Germinal center (tissue), 1 donor: ENCODE data around the gene ZSCAN9.
A peak's percentile ranks its signal among the peaks of the same experiment; 100 is the strongest.

Experiments used
- DNase-seq: peaks from one replicate; pipeline ENCODE4 v3.0.0; 2012; ENCODE audit warnings: mixed read lengths, low spot score

Gene ZSCAN9

GRCh38 chr6:28225056-28225834 is at the start of gene ZSCAN9:
Gene ZSCAN9, plus strand, starts transcription at chr6:28225275. Its CDS starts 1,810 bp downstream, at chr6:28227085.
- DNase-seq: peak; percentile 41

DNA sequence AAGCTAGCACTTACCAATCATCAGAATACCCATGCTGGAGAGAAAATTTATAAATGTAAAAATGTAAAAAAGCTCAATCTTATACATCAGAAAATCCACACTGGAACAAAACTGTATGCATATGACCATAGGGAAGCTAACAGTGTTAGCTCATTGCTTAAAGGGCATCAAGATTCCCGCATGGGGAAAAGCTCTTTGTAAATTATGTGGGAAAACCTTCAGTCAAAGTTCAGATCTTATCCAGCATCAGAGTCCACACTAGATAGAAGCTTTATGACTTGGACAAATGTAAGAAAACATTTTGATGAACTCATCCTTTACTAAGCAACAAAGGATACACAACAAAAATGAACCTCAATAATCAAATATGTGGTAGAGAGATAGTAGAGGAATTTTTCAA is 48.7 kb upstream of the ZSCAN9 start:
- no peak for DNase-seq

GRCh38 chr6:28182255-28182654 is 42.8 kb upstream of the ZSCAN9 start:
- no peak for DNase-seq

GRCh38 chr6:28188111-28188979 is 36.7 kb upstream of the ZSCAN9 start:
- no peak for DNase-seq

- no peak for DNase-seq
Observed at GRCh38 chr6:28200020-28200419, 25.1 kb upstream of the ZSCAN9 start.

DNA sequence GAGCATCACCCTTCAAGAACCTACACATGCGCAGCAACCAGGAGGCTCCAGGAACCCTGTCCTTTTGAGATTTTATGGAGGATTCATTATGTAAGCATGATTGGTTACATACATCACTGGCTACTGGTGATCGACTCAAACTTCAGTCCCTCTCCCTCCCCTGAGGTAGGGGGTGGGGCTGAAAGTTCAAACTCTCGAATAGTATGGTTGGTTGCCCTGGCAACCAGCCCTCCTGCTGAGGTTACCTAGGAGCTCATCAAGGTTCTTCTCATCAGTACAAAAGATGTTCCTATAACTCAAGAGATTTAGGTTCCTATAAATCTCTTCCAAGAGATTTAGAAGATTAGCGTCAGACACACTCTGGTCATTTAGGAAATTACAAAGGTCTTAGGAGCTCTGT is 21.9 kb upstream of the ZSCAN9 start:
- DNase-seq: no peak

GRCh38 chr6:28205879-28206278 is 19.2 kb upstream of the ZSCAN9 start:
- DNase-seq: no peak

GRCh38 chr6:28206527-28206926 is 18.5 kb upstream of the ZSCAN9 start:
- DNase-seq: no peak

DNA sequence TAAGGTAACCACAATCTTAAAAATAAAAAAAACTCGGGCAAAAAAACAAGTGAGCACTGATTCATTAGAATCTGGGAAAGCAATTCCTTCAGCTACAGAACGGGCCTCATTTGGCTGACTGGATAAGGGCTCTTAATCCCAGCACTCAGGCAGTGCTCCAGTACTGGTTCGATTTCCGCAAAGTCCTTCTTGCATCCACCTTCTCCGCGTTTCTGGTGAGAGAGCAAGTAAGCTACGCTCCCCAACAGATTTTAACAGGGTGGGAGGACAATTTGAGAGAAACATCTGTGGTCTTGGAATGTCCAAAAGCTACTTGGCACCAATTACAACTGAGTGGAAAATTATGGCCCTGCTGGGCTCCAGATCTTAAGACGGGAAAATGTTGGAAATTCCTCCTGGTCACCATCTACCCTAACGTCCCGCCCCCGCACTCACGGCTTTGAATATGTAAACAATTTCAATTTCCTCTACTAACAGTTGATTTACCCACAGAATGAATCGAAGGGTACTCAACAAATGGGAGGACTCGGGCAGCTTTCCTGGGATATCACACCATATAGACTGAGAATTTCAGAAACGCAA is 18.1 kb upstream of the ZSCAN9 start:
- DNase-seq: no peak

DNA sequence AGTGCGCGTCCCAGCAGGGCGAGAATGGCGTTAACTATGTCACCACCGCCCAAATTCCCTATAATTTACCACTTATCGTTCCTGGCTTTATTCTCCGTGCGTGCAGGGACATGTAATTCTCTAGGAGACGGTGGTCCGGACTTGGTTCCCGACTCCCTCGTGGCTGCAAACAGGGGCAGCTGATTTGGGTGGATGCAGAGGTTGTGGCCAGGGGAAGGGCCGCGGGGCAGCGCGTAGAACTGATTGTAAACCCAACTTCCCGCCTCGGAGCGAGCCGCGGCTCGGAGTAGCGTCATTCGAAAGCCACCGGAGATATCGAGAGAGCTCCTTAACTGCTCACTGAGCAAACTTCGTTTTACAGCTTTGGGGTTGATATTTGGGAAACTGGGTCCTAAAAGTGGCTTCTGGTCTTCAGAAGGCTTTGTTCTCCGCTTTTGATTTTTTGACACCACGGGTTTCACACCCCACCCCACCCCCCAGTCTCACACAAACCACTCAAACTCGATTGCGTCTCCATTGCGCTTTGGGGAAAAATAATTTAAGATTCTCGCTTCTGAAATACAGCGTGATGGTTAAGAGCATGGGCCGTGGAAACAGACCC is 17.5 kb upstream of the ZSCAN9 start:
- peak; percentile 36 for DNase-seq

- no peak for DNase-seq
Observed at GRCh38 chr6:28208111-28208659, 16.9 kb upstream of the ZSCAN9 start.

DNA sequence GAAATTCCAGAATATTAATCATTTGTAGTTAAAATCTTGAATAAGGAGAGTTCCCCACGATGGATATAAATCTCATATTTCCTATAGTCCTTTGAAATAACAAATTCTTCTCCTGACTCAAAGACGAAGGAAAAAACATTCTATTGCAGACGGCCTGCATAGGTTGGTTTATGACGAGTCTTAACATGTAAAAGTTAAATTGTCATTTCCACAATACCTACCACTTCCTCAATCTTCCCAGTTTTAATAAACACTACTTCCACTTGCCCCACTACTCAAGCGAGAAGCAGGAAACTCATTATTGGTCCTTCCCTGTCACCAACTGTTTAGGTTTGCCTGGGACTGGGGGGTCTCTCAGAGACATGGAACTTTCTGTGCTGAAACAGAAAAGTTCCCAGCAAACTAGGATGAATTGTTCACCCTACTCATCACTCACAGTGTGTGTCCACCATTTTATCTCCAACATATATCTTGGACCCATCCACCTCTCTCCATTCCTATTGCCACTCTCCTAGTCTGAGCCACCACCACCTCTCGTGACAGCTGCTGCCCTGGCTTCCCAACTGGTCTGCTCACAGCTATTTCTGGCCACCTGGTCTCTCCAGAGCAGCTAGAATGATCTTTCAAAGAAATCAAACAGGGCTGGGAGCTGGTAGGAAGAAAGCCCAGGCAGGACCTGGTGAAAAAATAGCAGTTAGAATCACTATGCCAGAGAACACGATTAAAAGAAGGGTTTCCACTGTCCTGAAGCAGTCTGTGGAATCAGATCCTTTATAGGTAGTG is 15.1 kb upstream of the ZSCAN9 start:
- no peak for DNase-seq

- no peak for DNase-seq
Observed at GRCh38 chr6:28211840-28212509, 13.1 kb upstream of the ZSCAN9 start.

DNA sequence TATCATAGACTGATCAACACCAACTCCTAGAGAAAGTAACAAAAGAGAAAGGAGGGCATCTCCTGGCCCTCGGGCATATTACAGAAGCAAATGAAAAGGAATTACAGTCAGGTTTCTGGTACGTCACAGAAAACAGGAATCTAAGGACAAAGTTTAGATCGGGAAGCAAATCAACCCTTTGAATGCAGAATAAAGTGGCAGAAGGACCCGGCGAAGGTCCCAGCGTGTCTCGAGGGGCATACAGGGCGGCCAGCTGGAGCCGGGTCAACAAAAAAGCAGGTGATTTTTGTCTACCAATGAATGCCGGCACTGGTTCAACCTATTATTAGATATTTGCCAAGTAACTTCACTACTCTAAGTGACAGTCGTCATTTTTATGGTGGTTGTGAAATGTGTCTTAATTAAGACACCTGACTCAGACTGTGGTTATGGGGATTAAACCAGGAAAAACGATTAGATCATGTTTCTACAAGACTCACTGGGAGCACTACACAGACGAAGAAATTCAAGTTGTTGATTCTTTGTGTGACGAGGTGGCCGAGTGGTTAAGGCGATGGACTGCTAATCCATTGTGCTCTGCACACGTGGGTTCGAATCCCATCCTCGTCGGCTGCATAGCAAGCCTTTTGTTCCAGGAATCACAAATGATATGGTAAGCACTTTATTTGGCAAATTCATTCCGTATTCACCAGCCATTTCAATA is 12.4 kb upstream of the ZSCAN9 start:
- DNase-seq: no peak

DNA sequence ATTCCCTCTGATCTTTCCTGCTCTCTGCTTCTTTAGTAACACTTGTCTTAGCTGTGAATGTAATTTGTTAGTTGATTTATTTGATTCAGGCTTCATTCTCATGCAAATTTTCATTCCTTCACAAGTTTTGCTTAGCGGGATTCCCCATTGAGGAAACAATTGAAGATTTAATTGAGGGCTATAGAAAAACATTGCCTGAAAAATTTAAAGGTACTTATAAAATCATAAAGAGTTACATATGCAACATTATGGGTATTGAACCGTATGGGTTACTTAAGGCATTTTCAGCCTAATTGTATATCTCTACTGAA is 11.9 kb upstream of the ZSCAN9 start:
- DNase-seq: no peak

GRCh38 chr6:28215425-28215824 is 9.7 kb upstream of the ZSCAN9 start:
- DNase-seq: no peak

DNA sequence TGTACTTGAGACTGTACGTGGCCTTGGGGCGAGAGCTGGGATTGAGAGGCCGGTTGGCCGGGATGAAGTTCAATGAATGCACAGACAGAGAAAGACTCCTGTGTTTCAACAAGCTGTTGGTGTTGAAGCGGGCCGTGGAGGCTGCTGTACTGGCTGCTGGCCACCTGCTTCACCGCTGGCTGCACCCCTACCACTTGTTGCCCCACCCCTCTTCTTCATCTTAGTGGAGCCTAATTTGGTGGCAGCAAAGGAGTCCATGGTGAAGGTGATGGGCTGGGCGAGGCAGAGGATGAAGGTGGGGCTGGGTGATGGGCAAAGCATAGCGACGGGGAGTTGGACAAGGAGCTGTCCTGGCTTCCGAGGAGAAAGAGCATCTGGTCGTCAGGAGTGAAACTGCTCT is 7.2 kb upstream of the ZSCAN9 start:
- DNase-seq: no peak

GRCh38 chr6:28218312-28219248 is 6.5 kb upstream of the ZSCAN9 start:
- DNase-seq: peak; percentile 46
